ENCODE results near the gene DNAJC6. TPM values are rescaled to one million over a fixed set of nuclear protein-coding genes. Genes with fewer than 3 reads are reported as not detected.
A peak's percentile ranks its signal among the peaks of the same experiment; 100 is the strongest.

Gene DNAJC6
- polyA plus RNA-seq, 1 donor (not counting 4 experiments of a cell fraction or from before 2014, with no cell fraction given), result 7.7 TPM

DNA sequence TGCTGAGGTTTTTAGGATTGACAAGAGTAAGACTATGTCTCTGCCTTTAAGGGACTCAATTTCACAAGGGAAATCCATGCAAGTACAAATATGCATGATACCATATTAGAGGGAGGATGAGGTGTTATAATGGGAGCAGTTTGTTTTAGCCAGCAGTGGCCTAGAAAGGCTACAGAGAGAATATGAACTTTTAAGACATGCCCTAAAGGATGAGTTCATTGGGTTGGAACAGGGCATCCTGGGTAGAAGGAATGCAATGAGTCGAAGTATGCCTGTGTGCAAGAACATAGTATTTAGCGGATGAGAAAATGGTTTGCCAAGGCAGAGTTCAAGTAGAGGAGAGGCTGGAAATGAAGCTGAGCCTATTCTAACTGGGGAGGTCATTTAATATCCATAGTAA, 78.5 kb downstream of the DNAJC6 start:
- Histone ChIP-seq H3K27ac (ENCODE audit: control insufficient read depth, insufficient read depth, low read length) (no peak overlapping the region), H3K9me1 (ENCODE audit: control insufficient read depth, extremely low read depth, insufficient read depth, low read length) (no peaks in the 10 kb centered on the region), H3K36me3 (ENCODE audit: control insufficient read depth in 2 of 2, extremely low read depth in 1 of 2, insufficient read depth in 2 of 2, low read length in 2 of 2) (peaks cover 0 to 9% of the 10 kb centered on the region in 2 experiments), H3K4me3 (ENCODE audit: control insufficient read depth in 2 of 3, extremely low read depth in 1 of 3, insufficient read depth in 2 of 3, low read depth in 1 of 3, low read length in 3 of 3) (no peak overlapping the region), H3K4me1 (ENCODE audit: control insufficient read depth, extremely low read depth, insufficient read depth, low read length) (no peaks in the 10 kb centered on the region), H3K79me2 (ENCODE audit: control insufficient read depth, insufficient read depth, low read length) (no peaks in the 10 kb centered on the region), H3K9me3 (ENCODE audit: control insufficient read depth, low read depth, low read length) (no peaks in the 10 kb centered on the region), H3K4me2 (ENCODE audit: control insufficient read depth, extremely low read depth, insufficient read depth, low read depth, low read length) (no peak overlapping the region), H4K20me1 (ENCODE audit: control insufficient read depth, extremely low read depth, insufficient read depth, low read length) (no peaks in the 10 kb centered on the region), H3K27me3 (ENCODE audit: control insufficient read depth, extremely low read depth, insufficient read depth, low read length) (no peaks in the 10 kb centered on the region), H2AFZ (ENCODE audit: control insufficient read depth, low read length) (no peak overlapping the region), H3K9ac (ENCODE audit: control insufficient read depth, extremely low read depth, insufficient read depth, low read length) (no peak overlapping the region)
- no peak for DNase-seq (ENCODE audit: low read depth, low spot score)
- FAIRE-seq, result no peak
- dilution Hi-C loops (cut with MboI; ENCODE audit: extremely low pct_ligation_motif_present, low sequenced_read_pairs), result no loop called here
- TF ChIP-seq EZH2 (IDR thresholded peaks at IDR 0.05; ENCODE audit: low read length), result no peak
- TF ChIP-seq, protein P1, sequence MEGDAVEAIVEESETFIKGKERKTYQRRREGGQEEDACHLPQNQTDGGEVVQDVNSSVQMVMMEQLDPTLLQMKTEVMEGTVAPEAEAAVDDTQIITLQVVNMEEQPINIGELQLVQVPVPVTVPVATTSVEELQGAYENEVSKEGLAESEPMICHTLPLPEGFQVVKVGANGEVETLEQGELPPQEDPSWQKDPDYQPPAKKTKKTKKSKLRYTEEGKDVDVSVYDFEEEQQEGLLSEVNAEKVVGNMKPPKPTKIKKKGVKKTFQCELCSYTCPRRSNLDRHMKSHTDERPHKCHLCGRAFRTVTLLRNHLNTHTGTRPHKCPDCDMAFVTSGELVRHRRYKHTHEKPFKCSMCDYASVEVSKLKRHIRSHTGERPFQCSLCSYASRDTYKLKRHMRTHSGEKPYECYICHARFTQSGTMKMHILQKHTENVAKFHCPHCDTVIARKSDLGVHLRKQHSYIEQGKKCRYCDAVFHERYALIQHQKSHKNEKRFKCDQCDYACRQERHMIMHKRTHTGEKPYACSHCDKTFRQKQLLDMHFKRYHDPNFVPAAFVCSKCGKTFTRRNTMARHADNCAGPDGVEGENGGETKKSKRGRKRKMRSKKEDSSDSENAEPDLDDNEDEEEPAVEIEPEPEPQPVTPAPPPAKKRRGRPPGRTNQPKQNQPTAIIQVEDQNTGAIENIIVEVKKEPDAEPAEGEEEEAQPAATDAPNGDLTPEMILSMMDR (optimal IDR thresholded peaks at IDR 0.05 in 1 of 3, IDR thresholded peaks at IDR 0.05 in 1 of 3, conservative IDR thresholded peaks at IDR 0.05 in 1 of 3; ENCODE audit: extremely low read depth in 1 of 3, insufficient read depth in 2 of 3, low read length in 3 of 3), result no peak

DNA sequence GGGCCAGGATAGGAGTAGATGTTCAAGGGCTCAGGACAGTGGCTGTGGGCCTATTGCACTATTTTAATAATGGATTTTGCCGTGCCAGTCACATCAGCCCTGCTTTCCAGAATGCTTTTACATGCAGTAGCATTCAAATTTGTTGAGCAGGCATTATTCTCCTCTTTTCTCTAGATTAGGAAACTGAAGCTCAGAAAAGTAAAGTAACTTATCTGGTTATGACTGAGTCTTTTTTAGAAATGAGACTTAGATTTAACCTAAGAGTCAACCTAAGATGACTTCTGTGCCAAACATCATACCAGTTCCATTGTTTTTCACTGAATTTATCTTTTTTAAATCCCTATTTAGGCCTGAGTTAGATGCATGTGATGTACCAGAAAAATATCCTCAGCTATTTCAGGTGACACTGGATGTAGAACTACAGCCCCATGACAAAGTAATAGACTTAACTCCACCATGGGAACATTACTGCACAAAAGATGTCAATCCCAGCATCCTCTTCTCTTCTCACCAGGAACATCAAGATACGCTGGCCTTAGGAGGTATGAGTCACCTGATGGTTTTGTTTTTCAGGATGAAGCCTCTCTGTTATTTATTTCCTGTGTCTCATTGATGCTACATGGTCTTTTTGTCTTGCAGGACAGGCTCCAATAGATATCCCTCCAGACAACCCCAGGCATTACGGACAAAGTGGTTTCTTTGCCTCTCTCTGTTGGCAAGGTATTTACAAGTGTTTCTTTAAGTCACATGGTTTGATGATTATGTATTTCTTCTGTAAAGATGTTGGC, 79.8 kb downstream of the DNAJC6 start:
- Histone ChIP-seq H3K4me2 (ENCODE audit: control insufficient read depth, extremely low read depth, insufficient read depth, low read depth, low read length) (no peak overlapping the region), H3K79me2 (ENCODE audit: control insufficient read depth, insufficient read depth, low read length) (no peaks in the 10 kb centered on the region), H3K27me3 (ENCODE audit: control insufficient read depth, extremely low read depth, insufficient read depth, low read length) (no peaks in the 10 kb centered on the region), H2AFZ (ENCODE audit: control insufficient read depth, low read length) (no peak overlapping the region), H3K27ac (ENCODE audit: control insufficient read depth, insufficient read depth, low read length) (no peak overlapping the region), H3K4me1 (ENCODE audit: control insufficient read depth, extremely low read depth, insufficient read depth, low read length) (peaks cover 8% of the 10 kb centered on the region), H4K20me1 (ENCODE audit: control insufficient read depth, extremely low read depth, insufficient read depth, low read length) (no peaks in the 10 kb centered on the region), H3K9ac (ENCODE audit: control insufficient read depth, extremely low read depth, insufficient read depth, low read length) (no peak overlapping the region), H3K9me1 (ENCODE audit: control insufficient read depth, extremely low read depth, insufficient read depth, low read length) (no peaks in the 10 kb centered on the region), H3K36me3 (ENCODE audit: control insufficient read depth in 2 of 2, extremely low read depth in 1 of 2, insufficient read depth in 2 of 2, low read length in 2 of 2) (peaks cover 0 to 11% of the 10 kb centered on the region in 2 experiments), H3K9me3 (ENCODE audit: control insufficient read depth, low read depth, low read length) (no peaks in the 10 kb centered on the region), H3K4me3 (ENCODE audit: control insufficient read depth in 2 of 3, extremely low read depth in 1 of 3, insufficient read depth in 2 of 3, low read depth in 1 of 3, low read length in 3 of 3) (no peak overlapping the region)
- no peak for TF ChIP-seq EZH2 (IDR thresholded peaks at IDR 0.05; ENCODE audit: low read length)
- TF ChIP-seq, protein P1 (optimal IDR thresholded peaks at IDR 0.05 in 1 of 3, IDR thresholded peaks at IDR 0.05 in 1 of 3, conservative IDR thresholded peaks at IDR 0.05 in 1 of 3; ENCODE audit: extremely low read depth in 1 of 3, insufficient read depth in 2 of 3, low read length in 3 of 3), result no peak
- peak; percentile 76 for FAIRE-seq
- no peak for DNase-seq (ENCODE audit: low read depth, low spot score)
- dilution Hi-C loops (cut with MboI; ENCODE audit: extremely low pct_ligation_motif_present, low sequenced_read_pairs), result no loop called here

Measured in keratinocyte (primary cell).